WI38 (cell line): ENCODE measurements around the gene DNAH10.

Source experiments
- H3K4me3 ChIP-seq: 2 replicates; pipeline ENCODE4 v1.5.1; 2011; ENCODE audit warnings: low read depth, mild to moderate bottlenecking, control low read depth, low read length
- CTCF ChIP-seq: IDR thresholded peaks from 2 replicates; pipeline ENCODE4 v1.5.1; 2012; ENCODE audit warnings: low read depth, mild to moderate bottlenecking, control low read depth, low read length

The DNAH10 gene

GRCh38 chr12:123761841-123762714 is at the start of gene DNAH10:
Gene DNAH10, plus strand, starts transcription at chr12:123762301. Its CDS starts 36 bp downstream, at chr12:123762337.
- peak within 1 kb of the TSS; percentile 40 for H3K4me3 ChIP-seq
- TF ChIP-seq CTCF: no peak

GRCh38 chr12:123712780-123713319 is 49.3 kb upstream of the DNAH10 start:
- TF ChIP-seq CTCF: no peak
- H3K4me3 ChIP-seq: peak overlapping the region; percentile 84

- no peak for TF ChIP-seq CTCF
- H3K4me3 ChIP-seq: peak overlapping the region; percentile 84
Observed at GRCh38 chr12:123713398-123713797, 48.7 kb upstream of the DNAH10 start.

GRCh38 chr12:123713823-123714585 is 48.1 kb upstream of the DNAH10 start:
- TF ChIP-seq CTCF: no peak
- no peak overlapping the region; the same call in 1 of the 2 replicates for H3K4me3 ChIP-seq

- no peak overlapping the region for H3K4me3 ChIP-seq
Observed at GRCh38 chr12:123715195-123715594, 46.9 kb upstream of the DNAH10 start.

GRCh38 chr12:123717350-123717749 is 44.8 kb upstream of the DNAH10 start:
- no peak overlapping the region for H3K4me3 ChIP-seq
- no peak for TF ChIP-seq CTCF

More at GRCh38 chr12:123715195-123715594, 46.9 kb upstream of the DNAH10 start:
- TF ChIP-seq CTCF: no peak
